Measurements from ENCODE around the gene ZNF787.

Gene ZNF787

DNA sequence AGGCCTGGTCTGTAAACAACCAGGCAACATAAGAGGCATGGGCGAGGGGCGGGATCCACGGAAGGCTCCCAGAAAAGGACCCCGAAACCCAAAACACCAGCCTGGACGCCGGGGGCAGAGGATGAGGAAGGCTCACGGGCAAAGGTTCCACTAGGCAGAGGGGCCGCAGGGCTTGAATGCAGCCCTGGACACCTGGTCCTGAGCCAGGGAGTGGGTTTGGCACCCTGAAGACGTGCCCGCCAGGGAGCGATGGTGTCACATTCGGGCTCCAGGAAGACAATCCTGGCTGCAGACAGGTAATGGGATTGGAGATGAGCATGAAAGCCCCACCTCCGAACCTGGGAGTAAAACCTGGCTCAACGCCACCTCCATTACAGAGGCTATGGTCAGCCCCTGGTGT is 31.8 kb downstream of the ZNF787 start:
- H3K36me3 ChIP-seq (ENCODE audit: control insufficient read depth, insufficient read depth, low read length): peaks cover 4% of the 10 kb centered on the region
- DNase-seq: no peak
- no CpG with 5 or more reads among the region's 14 CpGs for WGBS (ENCODE audit: extremely low coverage, insufficient coverage, low lambda C conversion rate)

DNA sequence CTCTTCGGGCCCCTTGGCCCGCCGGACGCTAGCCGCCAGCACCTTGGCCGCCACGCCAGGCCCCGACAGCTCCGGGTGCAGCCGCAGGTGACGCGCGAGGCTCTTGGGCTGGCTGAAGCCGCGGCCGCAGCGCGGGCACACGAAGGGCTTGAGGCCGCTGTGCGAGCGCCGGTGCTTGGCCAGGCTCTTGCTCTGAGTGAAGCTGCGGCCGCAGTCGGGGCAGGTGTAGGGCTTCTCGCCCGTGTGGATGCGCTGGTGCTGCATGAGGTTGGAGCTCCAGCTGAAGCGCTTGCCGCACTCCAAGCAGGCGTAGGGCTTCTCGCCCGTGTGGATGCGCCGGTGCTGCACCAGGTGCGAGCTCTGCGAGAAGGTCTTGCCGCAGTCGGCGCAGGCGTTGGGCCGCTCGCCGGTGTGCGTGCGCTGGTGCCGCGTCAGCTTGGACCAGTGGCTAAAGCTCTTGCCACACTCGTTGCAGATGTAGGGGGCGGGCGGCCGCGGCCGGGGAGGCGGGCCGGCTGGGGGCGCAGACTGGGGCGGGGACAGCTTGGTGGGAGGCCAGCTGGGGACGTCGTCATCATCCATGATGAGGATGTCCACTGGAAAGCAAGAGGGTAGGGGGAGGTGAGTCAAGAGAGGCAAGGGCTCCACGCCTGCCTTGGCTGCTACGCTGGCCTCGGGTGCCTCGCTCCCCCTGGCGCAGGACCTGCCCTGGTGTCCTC is 32.4 kb downstream of the ZNF787 start:
- peaks cover 27% of the 10 kb centered on the region for H3K79me1 ChIP-seq (ENCODE audit: low read length)
- H3K4me1 ChIP-seq (ENCODE audit: control insufficient read depth, low read depth, low read length): peaks cover 3% of the 10 kb centered on the region
- H3K27me3 ChIP-seq (ENCODE audit: insufficient read depth, low read length, poor library complexity): no peaks in the 10 kb centered on the region
- peaks cover 4% of the 10 kb centered on the region for H3K36me3 ChIP-seq (ENCODE audit: control insufficient read depth, insufficient read depth, low read length)
- no peak overlapping the region for H3K56ac ChIP-seq (ENCODE audit: low read length)
- WGBS (ENCODE audit: extremely low coverage, insufficient coverage, low lambda C conversion rate): no CpG with 5 or more reads among the region's 66 CpGs
- H3K23ac ChIP-seq (ENCODE audit: low read length): no peak overlapping the region
- no peak overlapping the region for H2AK5ac ChIP-seq (ENCODE audit: low read length)
- DNase-seq: no peak
- H3K4me2 ChIP-seq (ENCODE audit: low read length): no peak overlapping the region
- H3K9ac ChIP-seq (ENCODE audit: low read length): no peak overlapping the region
- no peak overlapping the region for H3K4ac ChIP-seq (ENCODE audit: low read depth, low read length)
- no peak overlapping the region for H3K27ac ChIP-seq (ENCODE audit: low read depth, low read length)
- no peak overlapping the region for H3K18ac ChIP-seq (ENCODE audit: low read length)
- H3K79me2 ChIP-seq (ENCODE audit: control insufficient read depth, insufficient read depth, low read length): peaks cover 26% of the 10 kb centered on the region
- H4K8ac ChIP-seq (ENCODE audit: low read depth, low read length): no peak overlapping the region
- H3K4me3 ChIP-seq (ENCODE audit: low read length): no peak overlapping the region
- no peak overlapping the region for H2BK120ac ChIP-seq (ENCODE audit: low read depth, low read length)
- H2BK5ac ChIP-seq (ENCODE audit: low read length): no peak overlapping the region
- no peak overlapping the region for H2BK15ac ChIP-seq (replicated peaks; ENCODE audit: low read depth)
- no peak overlapping the region for H4K5ac ChIP-seq (ENCODE audit: low read length)

More for the DNA sequence above, 31.8 kb downstream of the ZNF787 start:
- H3K23ac ChIP-seq (ENCODE audit: low read length): no peak overlapping the region
- H3K4me2 ChIP-seq (ENCODE audit: low read length): no peak overlapping the region
- no peak overlapping the region for H4K5ac ChIP-seq (ENCODE audit: low read length)
- H3K4me3 ChIP-seq (ENCODE audit: low read length): no peak overlapping the region
- peaks cover 27% of the 10 kb centered on the region for H3K79me1 ChIP-seq (ENCODE audit: low read length)
- H3K27ac ChIP-seq (ENCODE audit: low read depth, low read length): no peak overlapping the region
- H3K9ac ChIP-seq (ENCODE audit: low read length): no peak overlapping the region
- H3K4me1 ChIP-seq (ENCODE audit: control insufficient read depth, low read depth, low read length): peaks cover 3% of the 10 kb centered on the region
- no peak overlapping the region for H2BK15ac ChIP-seq (replicated peaks; ENCODE audit: low read depth)
- H3K18ac ChIP-seq (ENCODE audit: low read length): no peak overlapping the region
- no peak overlapping the region for H4K8ac ChIP-seq (ENCODE audit: low read depth, low read length)
- H3K79me2 ChIP-seq (ENCODE audit: control insufficient read depth, insufficient read depth, low read length): peaks cover 27% of the 10 kb centered on the region
- H2BK120ac ChIP-seq (ENCODE audit: low read depth, low read length): no peak overlapping the region
- no peaks in the 10 kb centered on the region for H3K27me3 ChIP-seq (ENCODE audit: insufficient read depth, low read length, poor library complexity)
- no peak overlapping the region for H3K4ac ChIP-seq (ENCODE audit: low read depth, low read length)
- H2BK5ac ChIP-seq (ENCODE audit: low read length): no peak overlapping the region
- H3K56ac ChIP-seq (ENCODE audit: low read length): no peak overlapping the region
- H2AK5ac ChIP-seq (ENCODE audit: low read length): no peak overlapping the region

DNA sequence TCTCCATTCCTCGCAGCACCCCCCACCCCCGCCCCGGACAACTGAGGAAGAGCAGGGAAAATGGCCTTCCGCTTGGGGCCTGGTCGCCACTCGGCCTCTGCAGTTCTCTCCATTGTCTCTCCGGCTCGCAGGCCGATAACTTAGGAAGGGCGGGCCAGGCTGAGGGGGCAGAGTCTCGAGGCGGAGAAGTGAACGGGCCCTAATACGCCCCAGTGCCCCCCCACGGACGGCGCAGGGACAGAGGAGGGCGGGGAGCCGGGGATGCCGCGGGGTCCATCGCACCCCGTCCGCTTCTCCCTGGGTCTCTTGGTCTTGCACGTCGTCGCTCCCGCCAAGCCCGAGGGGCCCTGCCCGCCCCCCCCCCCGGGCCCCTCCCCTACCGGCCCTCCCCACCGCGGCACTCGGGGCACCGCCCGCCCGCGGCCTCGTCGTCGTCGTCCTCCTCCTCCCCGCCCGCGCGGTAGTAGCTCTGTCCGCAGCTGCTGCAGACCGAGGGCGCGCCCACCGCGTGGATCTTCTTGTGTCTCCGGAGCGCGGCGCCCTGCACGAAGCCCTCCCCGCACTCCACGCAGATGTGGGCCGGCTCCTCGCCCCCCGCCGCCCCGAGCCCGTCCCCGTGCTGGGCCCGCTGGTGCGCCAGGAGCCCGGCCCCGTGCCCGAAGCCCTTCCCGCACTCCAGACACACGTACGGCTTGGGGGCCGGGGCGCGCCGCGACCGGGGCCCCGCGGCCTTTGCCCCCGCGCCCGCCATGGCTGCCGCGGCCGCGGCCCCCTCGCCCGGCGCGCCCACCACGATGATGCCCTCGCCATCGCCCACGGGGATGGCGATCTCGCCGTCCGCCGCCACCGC is 33.2 kb downstream of the ZNF787 start:
- no peak overlapping the region for H3K9ac ChIP-seq (ENCODE audit: low read length)
- H3K27ac ChIP-seq (ENCODE audit: low read depth, low read length): no peak overlapping the region
- no peak overlapping the region for H2BK5ac ChIP-seq (ENCODE audit: low read length)
- H3K4me1 ChIP-seq (ENCODE audit: control insufficient read depth, low read depth, low read length): peaks cover 3% of the 10 kb centered on the region
- no peak overlapping the region for H3K4ac ChIP-seq (ENCODE audit: low read depth, low read length)
- H4K8ac ChIP-seq (ENCODE audit: low read depth, low read length): no peak overlapping the region
- no peak overlapping the region for H2BK120ac ChIP-seq (ENCODE audit: low read depth, low read length)
- H4K5ac ChIP-seq (ENCODE audit: low read length): no peak overlapping the region
- no peak overlapping the region for H3K4me2 ChIP-seq (ENCODE audit: low read length)
- no peak overlapping the region for H3K4me3 ChIP-seq (ENCODE audit: low read length)
- H3K79me2 ChIP-seq (ENCODE audit: control insufficient read depth, insufficient read depth, low read length): peaks cover 18% of the 10 kb centered on the region
- no peak overlapping the region for H2BK15ac ChIP-seq (replicated peaks; ENCODE audit: low read depth)
- no peaks in the 10 kb centered on the region for H3K27me3 ChIP-seq (ENCODE audit: insufficient read depth, low read length, poor library complexity)
- H3K79me1 ChIP-seq (ENCODE audit: low read length): peaks cover 21% of the 10 kb centered on the region
- no peak for DNase-seq
- no peak overlapping the region for H3K23ac ChIP-seq (ENCODE audit: low read length)
- H3K18ac ChIP-seq (ENCODE audit: low read length): no peak overlapping the region
- no peak overlapping the region for H2AK5ac ChIP-seq (ENCODE audit: low read length)
- WGBS (ENCODE audit: extremely low coverage, insufficient coverage, low lambda C conversion rate): no CpG with 5 or more reads among the region's 104 CpGs
- H3K36me3 ChIP-seq (ENCODE audit: control insufficient read depth, insufficient read depth, low read length): peaks cover 2% of the 10 kb centered on the region
- H3K56ac ChIP-seq (ENCODE audit: low read length): no peak overlapping the region

DNA sequence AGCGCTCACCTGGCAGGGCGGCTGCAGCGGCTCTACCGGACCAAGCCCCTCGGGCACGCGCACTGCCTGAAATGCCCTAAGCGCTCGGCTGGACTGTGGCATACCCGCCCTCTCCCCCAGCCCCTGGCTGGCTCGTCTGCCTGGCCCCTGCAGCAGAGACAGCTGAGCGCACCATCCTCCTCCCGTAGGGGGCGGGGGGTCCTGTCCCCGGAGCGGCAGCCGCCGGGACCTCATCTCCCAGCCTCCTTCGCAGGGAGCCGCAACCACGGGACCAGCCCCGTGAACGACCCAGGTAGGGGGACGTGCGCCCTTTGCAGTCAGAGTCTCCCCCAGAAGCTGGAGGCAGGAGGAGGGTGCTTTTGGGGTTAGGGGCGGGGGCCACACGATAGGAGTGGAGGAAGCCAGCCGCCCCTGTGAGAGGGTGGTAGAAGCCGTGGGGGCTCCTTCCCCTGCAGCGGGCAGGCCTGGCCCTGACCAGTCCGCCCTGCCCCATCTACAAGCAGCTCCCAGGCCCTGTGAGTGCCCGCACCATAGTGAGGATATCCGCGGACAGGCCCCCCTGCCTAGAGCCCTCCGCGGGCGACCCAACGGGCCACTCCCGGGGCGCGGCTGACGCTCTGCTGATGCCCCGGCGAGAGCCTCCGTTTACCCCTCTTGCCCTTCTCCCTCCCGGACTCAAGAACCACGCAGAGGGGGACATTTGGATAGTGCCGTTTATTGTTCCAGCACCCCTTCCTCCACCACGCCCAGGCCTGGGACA is 34.2 kb downstream of the ZNF787 start:
- no peak overlapping the region for H3K27ac ChIP-seq (ENCODE audit: low read depth, low read length)

DNA sequence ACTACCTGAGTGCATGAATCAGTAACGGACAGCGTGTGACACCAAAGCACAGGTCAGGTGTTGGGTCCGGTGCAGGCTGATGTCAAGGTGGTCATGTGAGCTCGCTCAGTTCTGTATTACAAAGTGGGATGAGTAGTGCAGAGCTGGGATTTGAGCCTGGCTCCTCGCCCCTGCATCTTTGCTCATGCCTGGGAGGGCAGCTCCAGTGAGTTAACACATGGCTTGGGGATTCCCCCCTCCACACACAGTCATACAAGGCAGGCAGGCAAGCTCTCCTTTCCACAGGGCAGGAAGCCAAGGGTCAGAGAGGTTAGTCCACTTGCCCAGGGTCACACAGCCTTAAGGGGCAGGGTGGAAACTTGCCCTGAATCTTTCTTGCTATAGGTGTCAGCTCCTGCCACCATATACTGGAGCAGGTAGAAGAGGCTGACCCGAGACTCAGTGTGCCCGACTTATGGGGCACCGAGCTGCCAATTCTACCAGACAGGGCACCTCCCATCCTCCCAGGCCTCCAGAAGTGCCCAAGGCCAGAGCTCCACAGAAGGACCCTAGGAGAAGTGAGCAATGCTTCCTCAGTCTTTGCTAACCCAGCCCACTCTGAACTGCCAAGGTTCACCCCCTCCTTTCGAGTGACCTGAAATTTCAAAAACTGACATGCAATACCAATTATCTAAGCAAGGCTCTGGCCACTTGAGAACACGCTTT is 35.4 kb downstream of the ZNF787 start:
- Histone ChIP-seq H3K23ac (ENCODE audit: low read length) (no peak overlapping the region), H3K4me1 (ENCODE audit: control insufficient read depth, low read depth, low read length) (peaks cover 3% of the 10 kb centered on the region), H2AK5ac (ENCODE audit: low read length) (no peak overlapping the region), H3K4ac (ENCODE audit: low read depth, low read length) (no peak overlapping the region), H3K56ac (ENCODE audit: low read length) (no peak overlapping the region), H2BK120ac (ENCODE audit: low read depth, low read length) (no peak overlapping the region), H3K18ac (ENCODE audit: low read length) (no peak overlapping the region), H3K9ac (ENCODE audit: low read length) (no peak overlapping the region), H3K36me3 (ENCODE audit: control insufficient read depth, insufficient read depth, low read length) (peaks cover 2% of the 10 kb centered on the region), H3K27me3 (ENCODE audit: insufficient read depth, low read length, poor library complexity) (no peaks in the 10 kb centered on the region), H4K8ac (ENCODE audit: low read depth, low read length) (no peak overlapping the region), H4K5ac (ENCODE audit: low read length) (no peak overlapping the region), H3K79me2 (ENCODE audit: control insufficient read depth, insufficient read depth, low read length) (peaks cover 2% of the 10 kb centered on the region), H2BK5ac (ENCODE audit: low read length) (no peak overlapping the region), H3K4me2 (ENCODE audit: low read length) (no peak overlapping the region), H3K4me3 (ENCODE audit: low read length) (no peak overlapping the region), H2BK15ac (replicated peaks; ENCODE audit: low read depth) (no peak overlapping the region), H3K79me1 (ENCODE audit: low read length) (peaks cover 12% of the 10 kb centered on the region), H3K27ac (ENCODE audit: low read depth, low read length) (no peak overlapping the region)
- WGBS (ENCODE audit: extremely low coverage, insufficient coverage, low lambda C conversion rate): no CpG with 5 or more reads among the region's 10 CpGs
- no peak for DNase-seq

More for the DNA sequence above, 34.2 kb downstream of the ZNF787 start:
- H3K4ac ChIP-seq (ENCODE audit: low read depth, low read length): no peak overlapping the region
- no peaks in the 10 kb centered on the region for H3K27me3 ChIP-seq (ENCODE audit: insufficient read depth, low read length, poor library complexity)
- no peak overlapping the region for H2BK120ac ChIP-seq (ENCODE audit: low read depth, low read length)
- H3K4me1 ChIP-seq (ENCODE audit: control insufficient read depth, low read depth, low read length): peaks cover 3% of the 10 kb centered on the region
- no CpG with 5 or more reads among the region's 49 CpGs for WGBS (ENCODE audit: extremely low coverage, insufficient coverage, low lambda C conversion rate)
- H3K36me3 ChIP-seq (ENCODE audit: control insufficient read depth, insufficient read depth, low read length): peaks cover 2% of the 10 kb centered on the region
- H2BK15ac ChIP-seq (replicated peaks; ENCODE audit: low read depth): no peak overlapping the region
- H3K79me2 ChIP-seq (ENCODE audit: control insufficient read depth, insufficient read depth, low read length): peaks cover 11% of the 10 kb centered on the region
- H3K9ac ChIP-seq (ENCODE audit: low read length): no peak overlapping the region
- no peak overlapping the region for H2AK5ac ChIP-seq (ENCODE audit: low read length)
- H3K18ac ChIP-seq (ENCODE audit: low read length): no peak overlapping the region
- H4K8ac ChIP-seq (ENCODE audit: low read depth, low read length): no peak overlapping the region
- H3K4me2 ChIP-seq (ENCODE audit: low read length): no peak overlapping the region
- H3K23ac ChIP-seq (ENCODE audit: low read length): no peak overlapping the region
- H3K79me1 ChIP-seq (ENCODE audit: low read length): peaks cover 15% of the 10 kb centered on the region
- no peak overlapping the region for H4K5ac ChIP-seq (ENCODE audit: low read length)
- DNase-seq: no peak
- H3K56ac ChIP-seq (ENCODE audit: low read length): no peak overlapping the region
- H2BK5ac ChIP-seq (ENCODE audit: low read length): no peak overlapping the region
- H3K4me3 ChIP-seq (ENCODE audit: low read length): no peak overlapping the region

Measured in mesendoderm (in vitro differentiated cells).